GM12873 (cell line): ENCODE data around the gene SAMD11.

Source experiments
- TF ChIP-seq, protein P1 (sequence below): IDR thresholded peaks from 2 replicates; pipeline ENCODE4 v1.5.1; 2012; ENCODE audit warnings: low read depth, mild to moderate bottlenecking, moderate library complexity, low read length, control low read depth; ENCODE audit not compliant: insufficient read depth; ENCODE audit errors: missing control alignments

Gene SAMD11

GRCh38 chr1:925561-926421, 2.1 kb downstream of the SAMD11 start:
- TF ChIP-seq, protein P1, sequence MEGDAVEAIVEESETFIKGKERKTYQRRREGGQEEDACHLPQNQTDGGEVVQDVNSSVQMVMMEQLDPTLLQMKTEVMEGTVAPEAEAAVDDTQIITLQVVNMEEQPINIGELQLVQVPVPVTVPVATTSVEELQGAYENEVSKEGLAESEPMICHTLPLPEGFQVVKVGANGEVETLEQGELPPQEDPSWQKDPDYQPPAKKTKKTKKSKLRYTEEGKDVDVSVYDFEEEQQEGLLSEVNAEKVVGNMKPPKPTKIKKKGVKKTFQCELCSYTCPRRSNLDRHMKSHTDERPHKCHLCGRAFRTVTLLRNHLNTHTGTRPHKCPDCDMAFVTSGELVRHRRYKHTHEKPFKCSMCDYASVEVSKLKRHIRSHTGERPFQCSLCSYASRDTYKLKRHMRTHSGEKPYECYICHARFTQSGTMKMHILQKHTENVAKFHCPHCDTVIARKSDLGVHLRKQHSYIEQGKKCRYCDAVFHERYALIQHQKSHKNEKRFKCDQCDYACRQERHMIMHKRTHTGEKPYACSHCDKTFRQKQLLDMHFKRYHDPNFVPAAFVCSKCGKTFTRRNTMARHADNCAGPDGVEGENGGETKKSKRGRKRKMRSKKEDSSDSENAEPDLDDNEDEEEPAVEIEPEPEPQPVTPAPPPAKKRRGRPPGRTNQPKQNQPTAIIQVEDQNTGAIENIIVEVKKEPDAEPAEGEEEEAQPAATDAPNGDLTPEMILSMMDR, result no peak

DNA sequence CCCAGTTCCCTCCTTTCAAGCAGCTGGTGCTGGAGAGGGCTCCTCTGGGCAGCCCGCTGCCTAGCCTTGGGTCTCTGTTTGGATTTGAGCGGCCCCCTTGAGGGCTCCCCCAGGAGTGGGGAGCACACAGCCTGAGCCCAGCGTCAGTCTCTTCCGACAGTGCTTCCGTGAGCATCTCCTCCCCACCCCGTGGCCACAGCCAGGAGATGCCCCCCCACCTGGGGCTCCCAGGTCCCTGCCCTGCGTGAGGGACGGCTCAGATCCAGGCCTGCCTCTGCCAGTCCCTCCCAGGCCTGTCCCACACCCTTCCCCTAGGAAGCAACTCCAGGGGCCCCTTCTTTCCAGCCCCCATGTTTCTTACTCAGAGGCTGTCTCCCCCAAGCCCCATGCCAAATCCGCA, 3.5 kb downstream of the SAMD11 start:
- TF ChIP-seq, protein P1, result no peak

GRCh38 chr1:927748-928147, 4.0 kb downstream of the SAMD11 start:
- TF ChIP-seq, protein P1, result no peak

DNA sequence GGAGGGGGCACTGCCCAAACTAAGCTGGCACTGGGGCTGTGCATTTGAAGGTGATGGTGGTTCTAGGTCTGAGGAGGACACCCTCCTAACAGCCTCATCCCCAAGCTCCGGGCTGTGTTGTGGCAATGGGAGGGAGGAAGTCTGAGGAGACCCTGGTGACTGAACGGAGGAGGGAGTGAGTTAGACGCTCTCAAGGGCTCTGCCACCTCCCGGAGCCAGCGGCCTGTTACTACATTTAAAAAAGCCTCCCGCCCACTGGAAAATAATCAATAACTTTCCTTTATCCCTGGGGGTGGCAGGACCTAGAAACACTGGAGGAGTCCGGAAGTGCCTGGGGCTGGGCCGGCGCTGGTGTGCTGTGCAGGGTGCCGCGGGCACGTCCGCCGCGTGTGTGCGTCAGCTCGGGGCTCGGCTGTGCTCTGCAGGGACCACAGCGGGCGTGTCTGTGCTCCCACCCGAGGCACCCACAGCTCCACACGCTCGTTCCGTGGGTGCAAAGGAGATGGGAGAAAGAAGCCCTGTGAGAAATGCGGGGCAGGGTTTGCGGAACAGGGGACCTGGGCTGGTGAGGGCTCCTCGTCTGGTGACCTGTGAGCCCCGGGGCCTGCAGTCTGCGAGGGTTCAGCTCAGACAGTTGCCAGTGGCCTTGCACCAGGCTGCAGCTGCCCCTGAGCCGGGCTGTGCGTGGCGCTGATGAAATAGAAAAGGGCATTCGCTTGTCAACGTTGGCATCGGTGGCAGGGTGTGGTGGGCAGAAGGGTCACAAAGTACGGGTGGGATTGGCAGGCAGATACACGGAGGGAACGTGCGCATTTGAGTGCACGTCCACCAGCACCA, 5.3 kb downstream of the SAMD11 start:
- TF ChIP-seq, protein P1, result no peak

DNA sequence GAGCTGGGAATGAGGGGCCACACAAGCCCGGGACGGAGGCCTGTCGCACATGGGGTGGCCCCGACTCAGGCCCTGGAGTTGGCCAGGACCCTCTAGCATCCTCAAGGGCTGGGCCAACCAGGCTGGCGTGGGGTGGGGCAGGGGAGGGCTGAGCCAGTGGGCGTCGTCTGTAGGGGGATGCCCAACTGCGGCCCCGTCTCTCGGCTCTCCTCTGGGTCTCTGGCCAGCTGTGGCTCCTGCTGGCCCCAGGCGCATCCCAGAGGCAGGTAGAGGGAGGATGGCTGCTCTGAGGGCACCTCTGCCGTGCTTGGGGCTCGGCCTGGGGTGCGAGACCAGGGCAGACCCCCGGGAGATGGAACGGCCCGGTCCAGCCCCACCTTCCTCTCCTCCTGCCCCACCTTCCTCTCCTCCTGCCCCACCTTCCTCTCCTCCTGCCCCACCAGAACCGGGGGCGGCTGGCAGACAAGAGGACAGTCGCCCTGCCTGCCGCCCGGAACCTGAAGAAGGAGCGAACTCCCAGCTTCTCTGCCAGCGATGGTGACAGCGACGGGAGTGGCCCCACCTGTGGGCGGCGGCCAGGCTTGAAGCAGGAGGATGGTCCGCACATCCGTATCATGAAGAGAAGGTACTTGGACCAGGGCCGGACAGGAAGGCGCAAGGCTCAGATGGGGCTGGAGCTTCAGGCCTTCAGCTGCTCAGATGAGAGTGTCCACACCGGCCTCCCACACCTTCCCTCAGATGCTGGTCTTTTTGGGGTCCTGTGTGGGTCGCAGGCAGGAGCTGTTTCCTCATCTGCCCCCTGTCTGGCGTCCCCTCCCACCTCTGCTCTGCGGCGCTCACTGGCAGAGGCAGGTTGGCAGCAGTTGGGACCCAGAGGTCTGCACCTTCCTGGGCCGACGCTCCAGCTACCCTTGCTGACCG, 6.2 kb downstream of the SAMD11 start:
- TF ChIP-seq, protein P1, result no peak

- TF ChIP-seq, protein P1, result no peak
Measured at GRCh38 chr1:930633-931138, 7.0 kb downstream of the SAMD11 start.
